HG03571 (cell line): ENCODE measurements around the gene DPH1.
"Not testable (repeated sequence)": the region's sequence is repeated elsewhere in the genome, so short reads cannot be mapped to it uniquely, and the experiment has no call there.

Experiments used
- ATAC-seq: cut with Tn5 transposase; IDR thresholded peaks from one replicate; pipeline ENCODE4 v1.9.1; 2021; ENCODE audit not compliant: unreplicated experiment

DPH1 gene

DNA sequence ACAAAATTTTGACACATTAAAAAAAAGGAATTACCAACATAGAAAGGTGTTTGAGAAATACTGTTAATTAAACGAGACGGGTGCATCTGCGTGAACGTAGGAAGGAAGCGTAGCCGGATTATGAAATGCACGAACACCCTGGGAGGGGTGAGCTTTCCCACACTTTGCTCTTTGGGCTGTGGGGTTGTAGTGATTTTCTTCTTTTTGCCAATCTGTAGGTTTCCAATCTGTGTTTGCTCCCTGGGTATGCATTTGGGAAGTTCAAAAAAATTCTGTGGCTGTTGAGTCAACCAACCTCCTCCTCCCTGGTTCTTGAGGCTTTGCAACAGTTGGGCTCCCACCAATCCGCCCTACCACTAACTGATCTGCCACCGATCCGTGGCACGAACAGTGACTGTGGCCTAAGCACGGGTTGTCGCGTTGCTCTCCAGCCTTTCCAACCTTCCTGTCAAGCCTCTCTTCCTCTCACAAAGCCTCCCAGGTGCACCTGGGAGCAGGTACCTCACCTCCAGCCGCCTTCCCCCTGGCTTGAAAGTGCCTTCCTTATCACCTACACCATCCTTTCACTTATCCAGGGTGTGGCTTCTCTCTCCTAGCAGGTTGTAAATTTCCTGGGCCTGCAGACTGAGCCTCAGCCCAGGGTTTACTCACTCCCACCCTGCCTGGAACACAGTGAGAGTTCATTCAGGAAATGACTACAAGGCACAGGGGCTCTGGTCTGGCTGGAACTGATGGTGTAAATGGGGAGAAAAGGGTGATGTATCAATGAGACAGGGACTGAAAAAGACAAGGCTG, 21.4 kb upstream of the DPH1 start:
- no peak for ATAC-seq

DNA sequence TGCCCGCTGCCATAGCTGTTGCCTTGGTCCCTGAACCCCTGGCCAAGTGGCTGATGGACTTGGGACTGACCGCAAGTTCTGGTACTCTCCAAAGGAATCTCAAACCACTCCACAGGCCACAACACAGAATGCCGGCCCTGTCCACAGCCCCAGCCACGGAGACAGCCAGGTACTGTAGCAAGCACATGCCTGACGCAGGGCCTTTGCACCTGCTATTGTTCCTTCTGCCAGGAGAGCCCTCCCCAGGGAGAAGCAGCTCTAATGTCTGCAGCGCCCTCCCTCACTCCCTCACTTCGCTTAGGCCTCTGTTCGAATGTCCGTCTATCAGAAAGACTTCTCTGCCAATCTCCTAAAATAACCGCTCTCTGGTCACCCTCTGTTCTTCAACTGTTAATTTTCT, 20.2 kb upstream of the DPH1 start:
- ATAC-seq = no peak

DNA sequence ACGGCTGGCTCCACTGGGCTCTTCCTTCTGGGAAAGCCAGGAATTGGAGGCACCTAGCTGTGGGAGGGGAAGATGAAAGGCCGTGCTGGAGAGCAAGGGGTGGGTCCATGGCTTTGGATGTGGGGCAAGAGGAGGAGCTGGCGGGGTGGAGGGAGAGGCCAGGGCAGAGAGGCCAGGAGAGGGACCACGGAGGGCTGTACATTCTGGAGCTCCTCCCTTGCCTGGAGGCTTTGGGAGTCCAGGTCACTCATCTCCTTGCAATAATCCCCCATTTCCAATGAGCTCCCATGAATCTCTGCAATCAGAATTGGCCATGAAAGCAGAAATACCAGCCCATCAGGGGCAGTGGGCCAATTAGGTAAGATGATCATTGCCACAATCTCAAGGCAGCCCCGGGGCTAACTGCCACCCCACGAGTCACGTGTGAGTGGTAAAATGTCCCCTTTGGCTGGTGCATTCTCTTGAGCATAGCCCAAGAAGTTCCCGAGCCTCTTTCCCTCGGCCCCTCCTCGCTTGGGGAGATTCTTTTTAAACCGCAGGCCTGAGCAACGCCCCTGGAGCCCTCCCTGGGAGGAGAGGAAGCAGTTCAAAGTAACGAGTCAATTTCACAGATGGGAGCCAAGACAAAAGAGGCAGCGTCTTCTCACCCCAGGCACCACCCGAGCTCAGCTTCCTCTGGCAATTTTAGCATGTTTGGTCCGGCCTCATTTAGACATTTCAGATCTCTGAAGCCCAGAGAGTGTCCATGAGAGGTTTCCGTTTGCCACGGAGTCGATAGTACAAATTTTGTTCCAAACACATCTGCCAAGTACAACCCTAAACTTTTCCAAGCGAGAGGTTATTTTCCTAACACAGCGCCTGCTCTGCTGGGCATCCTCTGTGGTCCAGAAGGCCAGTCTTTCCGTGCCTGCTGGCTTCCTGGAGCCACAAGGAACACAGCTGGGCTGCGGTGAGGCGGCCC, 18.3 kb upstream of the DPH1 start:
- no peak for ATAC-seq

DNA sequence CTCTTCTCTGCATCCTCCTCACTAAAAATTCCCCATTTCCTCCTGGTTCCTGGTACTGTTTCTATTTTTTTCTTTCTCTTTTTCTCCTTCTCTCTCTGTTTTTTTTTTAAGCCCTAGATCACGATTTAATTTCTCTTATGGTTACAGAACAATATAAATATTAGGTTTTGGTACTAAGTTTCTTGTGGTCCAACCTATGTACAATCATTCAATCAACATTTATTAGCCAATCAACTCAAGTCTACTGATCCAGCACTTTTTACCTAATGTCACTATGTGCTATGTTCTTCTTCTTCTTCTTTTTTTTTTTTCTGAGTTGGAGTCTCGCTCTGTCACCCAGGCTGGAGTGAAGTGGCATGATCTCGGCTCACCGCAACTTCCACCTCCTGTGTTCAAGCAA, 17.5 kb upstream of the DPH1 start:
- ATAC-seq = no peak

DNA sequence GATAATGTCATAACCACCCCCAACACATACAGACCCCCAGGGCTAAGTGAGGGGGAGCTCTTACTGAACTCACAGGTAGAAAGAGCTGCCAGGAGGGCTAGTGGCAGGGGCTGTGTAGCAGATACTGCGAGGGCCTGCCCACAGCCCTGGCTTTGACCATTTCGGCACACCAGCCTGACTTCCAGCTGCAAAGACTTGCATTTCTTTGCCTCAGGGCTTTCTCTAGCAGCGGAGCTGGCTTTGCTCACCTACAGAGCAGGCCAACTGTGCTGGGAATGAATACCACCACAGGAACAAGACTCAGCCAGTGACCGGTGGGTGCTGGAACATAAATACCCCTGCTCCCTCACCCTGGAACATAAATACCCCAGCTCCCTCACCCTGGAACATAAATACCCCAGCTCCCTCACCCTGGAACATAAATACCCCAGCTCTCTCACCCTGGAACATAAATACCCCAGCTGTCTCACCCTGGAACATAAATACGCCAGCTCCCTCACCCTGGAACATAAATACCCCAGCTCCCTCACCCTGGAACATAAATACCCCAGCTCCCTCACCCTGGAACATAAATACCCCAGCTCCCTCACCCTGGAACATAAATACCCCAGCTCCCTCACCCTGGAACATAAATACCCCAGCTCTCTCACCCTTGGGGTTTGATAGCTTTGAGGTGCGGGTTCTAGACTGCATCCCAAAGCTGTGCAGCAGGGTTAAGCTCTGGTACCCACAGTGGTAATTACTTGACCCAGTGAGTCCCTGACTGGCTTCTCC, 16.5 kb upstream of the DPH1 start:
- ATAC-seq = not testable (repeated sequence)

DNA sequence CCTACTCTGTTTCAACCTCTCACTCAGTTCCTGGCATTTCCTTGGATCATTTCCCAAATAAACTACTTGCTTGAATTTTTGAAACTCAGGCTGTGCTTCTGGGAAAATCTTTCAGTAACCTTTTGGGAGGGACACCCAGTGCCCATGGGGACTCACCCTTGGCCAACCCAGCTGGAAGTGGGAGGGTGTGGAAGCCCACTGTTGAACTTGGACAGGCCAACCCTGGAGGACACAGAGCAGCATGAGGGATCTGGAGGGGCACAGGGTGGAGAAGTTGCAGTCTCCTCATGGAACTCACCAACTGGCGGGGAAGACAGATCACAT, 16.0 kb upstream of the DPH1 start:
- ATAC-seq = no peak

DNA sequence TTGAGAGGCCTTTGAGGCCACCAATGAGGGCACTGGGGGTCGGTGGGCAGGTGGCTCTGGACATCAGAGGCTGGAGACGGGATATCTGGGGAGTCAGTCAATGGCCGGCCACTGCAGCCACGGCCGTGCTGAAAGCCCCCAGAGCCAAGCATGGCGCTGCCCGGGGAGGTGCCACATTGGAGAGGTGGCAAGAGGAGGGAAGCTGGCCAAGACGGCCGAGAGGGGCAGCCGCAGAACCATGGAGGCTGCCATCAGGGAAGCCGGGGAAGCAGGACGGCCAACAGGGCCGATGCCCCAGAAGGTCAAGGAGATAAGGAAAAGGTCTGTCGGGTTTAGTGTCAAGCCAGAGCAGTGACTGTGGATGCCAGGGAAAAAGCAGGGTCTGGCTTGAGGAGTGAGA, 14.6 kb upstream of the DPH1 start:
- ATAC-seq = no peak

DNA sequence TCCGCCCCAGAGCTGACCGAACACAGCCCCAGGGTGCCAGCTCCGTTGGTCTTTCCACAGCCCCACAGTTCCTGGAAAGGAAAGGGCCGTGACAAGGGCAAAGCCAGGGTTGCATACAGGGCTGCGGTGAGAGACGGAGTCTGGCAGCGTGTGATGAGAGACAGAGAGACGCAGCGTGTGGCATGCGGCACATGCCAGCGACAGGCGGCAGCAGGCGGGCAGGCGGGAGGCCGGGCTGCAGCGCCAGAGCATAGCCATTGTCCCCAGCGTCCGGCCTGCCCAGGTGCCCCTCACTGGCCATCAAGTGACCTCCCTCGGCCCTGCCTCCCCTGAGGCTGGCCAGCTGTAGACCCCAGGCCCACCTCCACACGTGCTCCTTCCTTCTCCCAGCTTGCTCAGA, 13.5 kb upstream of the DPH1 start:
- ATAC-seq = no peak

DNA sequence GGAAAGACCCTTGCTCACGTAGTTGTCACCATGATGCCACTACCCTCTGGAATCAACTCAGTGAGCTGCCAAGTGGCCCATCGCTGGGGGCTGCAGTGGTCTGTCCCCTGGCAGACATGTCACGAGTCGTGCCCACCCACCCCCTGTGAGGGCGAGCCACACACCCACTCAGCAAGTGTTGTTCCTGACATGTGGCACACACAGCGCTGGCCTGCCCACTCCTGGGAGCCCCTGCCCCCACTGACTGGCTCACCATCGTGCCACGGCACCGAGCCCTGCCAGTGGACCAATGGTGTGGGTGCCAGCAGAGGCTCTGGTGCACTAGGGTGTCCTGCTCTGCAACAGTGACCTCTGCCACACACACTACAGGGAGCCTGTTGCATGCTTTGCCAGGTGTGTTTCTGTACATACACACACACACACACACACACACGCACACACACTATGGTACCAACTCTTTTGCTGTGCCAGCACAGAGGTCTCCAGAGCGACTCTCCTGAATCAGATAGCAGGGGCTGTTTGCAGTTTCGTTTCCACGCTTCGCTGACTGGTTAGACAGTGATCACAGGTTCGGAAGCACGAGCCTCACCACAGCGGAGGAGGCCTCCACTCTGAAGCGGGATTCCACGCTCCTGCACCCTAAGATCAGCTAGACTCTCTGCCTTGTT, 12.5 kb upstream of the DPH1 start:
- ATAC-seq = no peak

DNA sequence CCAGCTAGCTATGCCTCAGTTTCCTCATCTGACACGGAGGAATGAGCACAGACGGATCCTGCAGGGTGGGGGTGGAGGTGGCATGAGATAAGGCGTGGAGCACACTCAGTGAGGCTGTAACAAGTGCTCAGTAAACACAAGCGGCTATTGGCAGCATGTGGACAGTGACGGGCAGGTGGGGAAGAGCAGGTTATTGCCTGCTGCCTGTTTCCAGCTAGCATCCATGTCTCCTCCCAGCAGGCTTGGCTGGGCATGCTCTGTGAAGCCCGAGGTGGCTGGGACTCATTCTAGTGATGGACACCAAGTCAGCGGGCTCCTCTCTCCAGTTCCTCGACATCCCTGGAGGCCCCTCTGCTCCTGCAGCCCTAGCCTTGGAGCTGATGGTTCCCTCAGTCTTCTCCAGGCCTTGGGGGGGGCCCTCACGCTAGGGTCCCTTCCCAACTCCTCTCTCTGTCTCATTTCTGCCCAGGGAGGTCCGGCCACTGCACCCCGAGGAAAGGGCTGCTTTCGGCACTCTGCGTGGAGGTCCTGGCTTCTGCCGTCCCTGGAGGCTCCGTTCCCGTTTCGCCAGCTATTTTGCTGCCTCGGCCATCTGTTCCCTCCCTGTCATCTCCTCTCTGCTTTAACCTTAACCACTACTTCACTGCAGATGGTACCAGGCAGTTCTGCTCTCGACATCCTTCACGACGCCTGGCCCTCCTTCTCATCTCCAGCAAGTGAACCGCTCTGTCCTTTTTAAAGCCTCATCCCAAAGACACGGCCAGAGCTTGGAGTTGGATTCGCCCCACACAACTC, 11.0 kb upstream of the DPH1 start:
- no peak for ATAC-seq

DNA sequence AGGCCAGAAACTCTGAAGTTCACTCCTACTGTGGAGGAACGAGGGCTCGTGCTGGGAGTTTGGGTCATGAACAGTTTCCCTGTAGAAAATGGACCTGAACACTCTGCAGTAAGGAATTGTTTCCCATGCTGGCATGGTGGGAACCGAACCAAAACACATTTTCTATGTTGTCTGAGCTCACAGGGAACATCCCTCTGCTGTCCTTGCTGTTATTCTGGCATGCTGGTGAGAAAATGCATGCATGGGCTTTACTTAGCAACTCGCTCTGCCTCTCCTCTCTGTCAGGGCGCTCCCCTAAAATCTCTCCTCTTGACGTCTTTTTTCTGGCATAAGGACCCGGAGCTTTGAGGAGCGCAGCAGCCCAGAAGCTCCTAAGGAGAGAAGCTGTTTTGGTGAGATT, 10.2 kb upstream of the DPH1 start:
- ATAC-seq = no peak

DNA sequence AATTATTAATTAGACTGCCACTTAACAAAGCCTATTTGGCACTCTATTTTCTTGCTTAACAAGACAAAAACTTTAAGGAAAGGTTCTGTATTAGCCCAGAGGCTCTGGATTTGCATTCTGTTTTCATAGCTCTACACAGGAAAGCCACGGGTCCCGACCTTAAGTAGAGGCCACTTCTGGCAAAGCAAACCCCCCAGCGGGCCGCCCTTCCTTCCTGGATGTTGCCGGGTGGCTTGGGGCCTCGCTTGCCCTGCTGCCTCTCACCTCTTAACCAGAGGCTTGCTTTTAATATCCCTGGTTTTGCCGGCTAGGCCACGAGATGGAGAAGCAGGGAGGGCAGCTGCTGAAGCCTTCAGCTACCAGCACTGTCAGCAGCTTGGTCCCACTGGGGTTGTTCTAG, 9.2 kb upstream of the DPH1 start:
- ATAC-seq = no peak

DNA sequence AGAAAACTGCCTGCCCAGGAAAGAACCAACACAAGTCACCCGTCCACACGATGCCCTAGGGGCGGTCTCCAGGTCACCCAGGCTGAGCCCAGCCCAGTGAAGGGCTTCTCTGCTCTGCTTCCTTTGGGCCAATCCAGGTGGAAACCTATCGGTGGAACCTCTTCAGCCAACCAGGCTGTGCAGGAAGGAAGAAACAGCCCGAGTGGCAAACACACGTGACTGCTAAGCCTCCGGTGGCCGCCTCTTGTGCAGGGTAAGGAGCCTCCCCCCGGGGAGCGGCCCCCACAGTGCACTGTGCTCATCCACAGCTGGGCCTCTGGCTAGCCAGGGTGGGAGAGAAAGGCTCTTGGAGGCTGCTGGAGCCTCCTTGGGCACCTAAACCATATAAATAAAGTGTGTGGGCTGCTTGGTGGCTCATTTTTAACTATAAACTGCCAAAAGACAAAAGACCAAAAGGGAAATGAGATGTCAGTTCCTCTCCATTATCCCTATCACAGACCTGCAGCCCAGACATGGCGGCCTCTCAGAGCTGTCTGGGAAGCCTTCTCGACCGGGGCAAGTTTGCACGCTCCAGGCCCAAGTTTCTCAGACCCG, 7.2 kb upstream of the DPH1 start:
- ATAC-seq = no peak

DNA sequence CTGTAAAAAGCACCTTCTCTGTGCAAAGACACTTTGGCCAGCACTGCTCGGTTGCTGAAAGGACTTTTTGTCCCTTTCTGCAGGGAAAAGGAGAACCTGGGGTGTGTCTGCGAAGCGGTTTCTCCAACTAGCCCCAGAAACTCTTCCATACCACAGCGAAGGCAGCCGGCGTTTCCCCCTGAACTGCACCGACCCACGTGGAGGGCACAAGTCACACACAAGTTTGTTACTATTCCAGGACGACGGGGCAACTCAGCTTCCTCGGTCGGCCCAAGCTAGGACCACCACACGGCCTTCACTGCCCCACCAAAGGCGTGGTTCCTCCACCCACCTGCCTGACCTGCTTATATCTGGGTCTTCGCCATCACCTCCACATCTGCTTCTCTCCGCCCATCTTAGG, 6.7 kb upstream of the DPH1 start:
- no peak for ATAC-seq

DNA sequence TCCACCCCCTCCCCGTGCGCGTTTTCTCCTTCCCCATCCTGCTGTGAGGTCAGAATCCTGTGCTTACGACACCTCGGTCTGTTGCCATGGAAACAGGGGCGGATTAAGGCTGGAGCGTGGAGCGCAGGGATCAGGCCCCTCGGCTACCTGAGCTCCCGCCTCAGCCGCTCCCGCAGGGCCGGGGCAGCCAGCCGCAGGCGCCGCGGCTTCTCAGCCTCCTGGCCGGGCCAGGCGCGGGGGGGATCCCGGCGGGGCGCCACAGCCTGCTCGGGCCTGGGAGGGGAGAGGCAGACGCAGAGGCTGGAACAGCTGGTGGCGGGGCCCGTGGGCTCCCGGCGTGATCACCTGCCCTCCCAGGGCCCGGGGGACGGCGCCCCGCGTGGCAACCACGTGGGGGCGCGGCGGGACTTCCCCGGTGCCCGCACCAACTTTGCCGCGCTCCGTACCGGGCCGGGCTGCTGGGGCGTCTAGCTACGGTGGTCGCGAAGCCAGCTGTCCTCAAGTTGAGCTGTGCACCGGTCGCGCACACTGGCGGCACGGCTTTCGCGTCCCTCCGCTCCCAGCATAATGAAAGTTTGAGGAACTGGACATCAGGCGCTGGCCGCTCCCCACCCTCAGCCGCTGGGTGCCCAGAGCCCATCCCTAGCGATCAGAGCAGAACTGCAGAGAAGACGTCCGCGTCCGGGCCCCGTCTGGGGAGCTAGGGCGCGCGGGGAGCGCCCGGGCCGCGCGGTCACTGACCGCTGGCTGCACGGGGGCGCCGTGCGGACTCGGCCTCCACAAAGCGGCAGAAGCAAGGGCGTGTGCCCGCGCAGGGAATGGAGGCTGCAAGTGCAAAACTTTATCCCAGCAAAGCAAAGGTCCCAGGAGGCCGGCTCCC, 6.0 kb upstream of the DPH1 start:
- no peak for ATAC-seq

DNA sequence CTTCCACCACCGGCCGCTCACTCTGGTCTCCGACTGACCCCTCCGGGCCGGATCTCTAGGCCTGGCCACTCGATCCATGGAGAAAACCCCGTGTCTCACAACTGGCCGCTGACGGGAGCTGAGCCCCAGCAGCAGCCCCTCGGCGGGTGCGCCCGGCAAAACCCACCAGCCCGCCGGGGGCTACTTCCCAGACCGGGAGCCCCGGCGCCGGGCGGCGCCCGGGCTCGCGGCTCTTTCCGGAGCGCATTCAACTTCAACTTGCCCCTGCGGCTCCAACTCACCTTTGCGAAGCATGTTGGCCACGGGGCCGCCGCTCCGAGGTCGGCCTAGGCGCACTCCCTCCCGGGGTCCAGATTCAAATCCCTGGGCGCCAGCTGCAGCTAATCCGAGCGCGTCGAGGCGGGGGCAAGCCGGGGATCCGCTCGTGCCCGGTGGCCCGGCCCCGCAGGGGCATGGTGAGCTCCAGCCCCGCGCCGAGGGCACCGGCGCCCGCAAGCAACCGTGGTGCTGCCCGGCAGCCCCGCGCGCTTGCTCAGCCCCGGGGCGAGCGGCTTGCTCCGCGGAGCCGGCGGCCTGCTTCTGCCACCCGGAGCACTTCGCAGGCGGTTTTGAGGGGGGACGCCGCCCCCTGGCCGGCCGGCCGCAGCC, 5.3 kb upstream of the DPH1 start:
- ATAC-seq = no peak

DNA sequence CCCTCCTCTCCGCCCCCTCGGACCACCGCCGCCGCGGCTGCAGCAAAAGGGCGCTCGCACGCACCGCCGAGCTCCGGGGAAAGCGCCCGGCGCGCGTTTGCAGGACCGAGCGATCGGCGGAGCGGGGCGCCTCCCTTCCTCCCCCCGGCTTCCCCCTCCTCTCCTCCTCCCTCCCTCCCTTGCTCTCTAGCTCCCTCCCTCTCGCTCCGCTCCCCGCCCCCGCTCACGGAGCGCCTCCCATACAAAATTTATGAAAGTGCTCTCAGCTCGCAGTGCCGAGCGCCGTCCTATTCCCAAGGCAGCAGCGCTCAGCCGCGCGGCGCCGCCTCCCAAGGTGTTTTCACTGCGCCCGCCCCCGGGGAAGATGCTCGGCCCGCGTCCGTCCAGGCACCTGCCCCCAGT, 4.7 kb upstream of the DPH1 start, which contains the start of gene RTN4RL1:
RTN4RL1 (minus strand) TSS at position 115 of the 402 bp plus-strand sequence. CDS start 469 bp downstream, outside the sequence.
- no peak for ATAC-seq

DNA sequence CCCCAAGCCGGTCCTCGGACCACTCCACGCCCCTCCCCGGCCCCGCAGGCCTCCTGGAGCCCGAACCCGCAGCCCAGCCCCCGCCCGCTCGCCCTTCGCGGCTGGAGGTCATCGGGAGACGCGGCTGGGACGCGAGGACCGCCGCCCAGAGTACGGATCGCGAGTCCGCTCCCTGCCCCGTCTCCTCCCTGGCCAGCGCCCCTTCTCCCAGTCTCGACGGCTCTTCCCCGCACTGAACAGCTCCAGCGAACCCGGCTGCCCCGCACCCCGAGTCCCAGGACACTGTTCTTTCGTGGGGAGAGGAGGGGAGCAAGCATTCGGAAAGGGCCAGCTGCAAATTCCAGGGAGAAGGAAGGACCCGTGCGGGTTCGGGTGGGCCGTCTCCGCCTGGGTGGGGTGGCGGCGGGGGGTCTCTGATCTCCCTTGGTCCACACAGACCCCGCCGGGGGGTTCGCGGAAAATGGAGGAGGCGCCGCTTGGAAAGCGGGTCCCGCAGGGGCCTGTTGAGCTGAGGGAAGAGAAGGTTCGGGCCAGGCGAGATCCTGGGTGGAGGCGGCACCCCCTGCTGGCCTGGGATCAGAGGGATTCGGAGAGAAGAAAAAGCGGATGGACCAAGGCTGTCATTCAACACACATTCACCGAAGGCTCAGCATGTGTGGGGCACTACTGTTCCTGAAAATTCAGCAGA, 4.2 kb upstream of the DPH1 start:
- no peak for ATAC-seq
